IPS-18c (cell line): ENCODE data around the gene WNT7B.

Experiments used
- H3K4me3 ChIP-seq: 2 replicates; pipeline ENCODE4 v1.7.0; 2013; ENCODE audit warnings: low read depth, mild to moderate bottlenecking, low read length, moderate library complexity; ENCODE audit not compliant: insufficient read depth
- H3K9me3 ChIP-seq: one replicate; pipeline ENCODE4 v1.6.1; 2013; ENCODE audit warnings: mild to moderate bottlenecking, low read length, moderate library complexity; ENCODE audit not compliant: control insufficient read depth, insufficient read depth

Gene WNT7B

DNA sequence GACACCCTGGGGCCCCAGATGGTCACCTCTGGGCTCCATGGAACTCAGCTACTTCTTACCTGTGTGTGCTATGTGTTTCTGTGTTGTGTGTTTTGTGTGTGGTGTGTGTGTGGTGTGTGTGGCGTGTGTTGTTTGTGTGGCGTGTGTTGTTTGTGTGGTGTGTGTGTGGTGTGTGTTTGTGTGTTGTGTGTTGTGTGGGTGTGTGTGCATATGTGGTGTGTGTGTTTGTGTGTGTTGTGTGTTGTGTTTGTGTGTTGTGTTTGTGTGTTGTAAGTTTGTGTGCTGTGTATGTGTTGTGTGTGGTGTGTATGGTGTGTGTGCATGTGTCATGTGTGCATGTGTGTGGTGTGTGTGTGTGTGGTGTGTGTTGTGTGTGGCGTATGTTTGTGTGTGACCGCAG lies 3.8 kb upstream of the WNT7B start:
- Histone ChIP-seq H3K4me3 (no peak overlapping the region), H3K9me3 (no peaks in the 10 kb centered on the region)

DNA sequence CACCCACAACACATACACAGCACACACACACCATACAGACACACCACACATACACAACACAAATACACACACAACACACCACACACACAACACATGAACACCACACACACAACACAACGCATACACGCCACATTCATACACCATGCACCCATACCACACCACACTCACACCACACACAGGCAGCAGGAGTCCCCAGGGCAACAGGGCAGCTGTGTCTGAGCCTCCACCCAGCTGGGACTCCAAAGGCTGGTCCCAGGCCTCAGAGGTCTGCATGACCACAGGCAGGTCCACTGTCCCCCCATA lies 3.3 kb upstream of the WNT7B start:
- no peaks in the 10 kb centered on the region for H3K9me3 ChIP-seq
- no peak overlapping the region for H3K4me3 ChIP-seq

DNA sequence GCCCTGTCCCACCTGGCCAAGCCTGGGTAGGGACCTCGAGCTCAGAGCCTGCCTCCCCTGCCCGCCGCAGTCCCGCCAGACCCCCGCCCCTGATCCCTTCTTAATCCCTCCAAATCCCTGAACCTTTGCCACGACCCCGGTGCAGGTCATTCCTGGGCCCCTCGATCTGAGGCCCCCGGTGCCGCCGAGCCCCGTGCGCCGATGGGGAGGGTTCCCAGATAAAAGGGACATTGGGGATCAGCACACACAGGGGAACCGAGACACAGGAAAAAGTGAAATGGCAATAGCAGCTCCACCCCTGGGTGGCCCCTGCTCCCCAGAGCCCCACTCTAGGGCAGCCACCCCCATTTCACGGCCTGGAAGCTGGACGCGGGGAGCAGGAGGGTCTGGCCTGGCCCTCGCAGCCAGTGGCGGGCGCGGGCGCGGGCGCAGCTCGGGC lies 1.3 kb upstream of the WNT7B start:
- peak overlapping the region; percentile 57 for H3K4me3 ChIP-seq
- no peaks in the 10 kb centered on the region for H3K9me3 ChIP-seq

DNA sequence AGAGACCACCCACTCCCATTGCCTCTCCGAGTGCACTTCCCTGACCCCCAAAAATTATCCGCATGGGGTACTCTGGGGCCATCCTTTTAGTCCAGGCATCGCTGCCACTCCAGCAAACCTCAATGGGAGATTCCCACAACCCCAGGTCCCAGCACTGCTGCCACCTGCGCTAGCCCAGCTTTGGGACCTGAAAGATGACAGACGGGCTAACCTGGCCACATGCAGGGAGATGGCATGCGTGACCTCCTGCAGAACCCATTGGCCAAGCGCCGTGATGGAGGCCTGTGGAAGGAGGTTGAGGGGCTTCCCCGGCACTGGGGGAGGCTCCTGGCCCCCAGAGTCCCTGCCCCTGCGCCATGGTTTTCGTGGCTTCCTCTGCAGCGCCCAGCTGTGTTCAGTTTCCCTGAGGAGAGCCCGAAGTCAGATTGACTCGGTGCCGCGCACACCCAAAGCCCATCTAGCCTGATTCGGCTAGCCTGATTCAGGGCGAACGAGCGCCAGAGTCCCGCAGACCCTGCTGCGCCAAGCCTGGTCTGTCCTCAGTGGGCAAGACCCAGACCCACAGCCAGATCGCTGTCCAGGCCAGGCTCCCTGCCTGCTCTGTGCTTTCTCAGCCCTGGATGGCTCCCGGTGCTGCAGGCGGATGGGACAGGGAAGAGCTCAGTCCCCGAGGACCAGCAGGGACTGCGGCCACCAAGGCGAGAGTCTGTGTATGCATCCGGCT lies 751 bp upstream of the WNT7B start:
- Histone ChIP-seq H3K9me3 (peaks cover 2% of the 10 kb centered on the region), H3K4me3 (peak overlapping the region; percentile 38)

GRCh38 chr22:45976254-45977002 lies 534 bp downstream of the WNT7B start:
- peak overlapping the region; percentile 46 for H3K4me3 ChIP-seq
- H3K9me3 ChIP-seq: peaks cover 5% of the 10 kb centered on the region

DNA sequence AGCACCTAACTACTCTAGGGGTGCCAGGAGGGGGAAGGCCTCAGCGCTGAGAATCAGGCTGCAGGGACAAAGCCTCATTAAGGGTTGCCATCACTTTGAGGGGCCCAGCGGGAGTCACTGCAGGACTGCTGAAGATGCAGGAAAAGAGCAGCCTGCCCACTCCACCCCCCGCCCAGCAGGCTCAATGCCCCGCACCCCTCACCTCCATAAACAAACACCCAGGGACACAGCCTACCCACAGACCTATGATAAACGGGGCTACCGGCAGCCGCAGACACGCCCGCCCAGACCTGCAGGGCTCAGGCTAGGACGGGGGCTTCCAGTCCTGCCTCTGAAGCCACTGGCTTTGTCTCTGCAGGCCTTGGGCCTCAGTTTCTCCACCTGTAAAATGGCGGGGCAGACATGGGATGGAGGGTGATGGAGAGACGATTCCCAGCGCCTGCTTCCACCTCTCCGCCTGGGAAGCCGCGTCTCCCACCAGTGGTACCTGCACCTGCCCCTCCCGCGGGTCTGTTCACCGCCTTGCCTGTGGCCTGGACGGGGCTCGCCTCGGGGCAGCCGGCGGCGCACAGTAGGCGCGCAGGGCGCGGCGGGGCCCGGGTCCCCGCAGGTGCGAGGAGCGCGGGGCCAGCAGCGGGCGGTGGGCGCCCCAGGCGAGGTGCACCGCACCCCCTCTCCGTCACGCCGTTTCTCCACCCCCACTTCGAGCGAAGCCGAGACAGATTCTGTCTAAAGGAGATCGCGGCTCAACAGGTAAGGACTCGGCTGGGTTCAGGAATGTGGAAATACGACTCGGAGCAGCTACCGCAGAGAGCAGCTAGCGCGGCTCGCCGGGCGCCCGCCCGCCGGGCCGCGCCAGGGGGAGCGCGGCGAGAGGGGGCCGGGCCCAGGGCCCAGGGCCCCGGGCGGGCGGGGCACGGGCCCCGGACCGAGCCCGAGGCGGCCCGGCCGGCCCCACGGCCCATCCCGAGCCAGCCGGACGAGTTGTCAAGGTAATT lies 1.5 kb downstream of the WNT7B start:
- Histone ChIP-seq H3K4me3 (peak overlapping the region; percentile 15; the same call in 1 of the 2 replicates), H3K9me3 (peaks cover 5% of the 10 kb centered on the region)

GRCh38 chr22:45974498-45974897 lies 2.5 kb downstream of the WNT7B start:
- Histone ChIP-seq H3K4me3 (no peak overlapping the region), H3K9me3 (peaks cover 5% of the 10 kb centered on the region)

DNA sequence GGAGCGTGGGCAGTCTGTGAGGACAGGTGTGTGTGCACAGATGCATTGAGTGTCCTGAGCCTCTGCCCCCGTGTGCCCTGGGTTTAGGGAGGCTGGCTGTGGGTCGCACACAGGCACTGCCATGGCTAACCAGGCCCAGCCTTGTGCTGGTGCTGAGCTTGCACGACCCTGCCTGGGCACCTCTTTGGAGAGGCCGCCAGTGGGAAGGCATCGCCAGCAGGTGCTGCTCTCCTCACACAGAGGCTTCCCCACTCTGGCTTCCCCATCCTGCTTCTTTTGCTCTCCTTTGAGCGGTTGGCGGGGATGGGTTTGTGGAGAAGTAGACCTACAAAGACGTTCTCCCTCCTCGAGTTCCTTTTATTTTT lies 4.1 kb downstream of the WNT7B start:
- Histone ChIP-seq H3K4me3 (peak overlapping the region; percentile 31; the same call in 1 of the 2 replicates), H3K9me3 (peaks cover 5% of the 10 kb centered on the region)

DNA sequence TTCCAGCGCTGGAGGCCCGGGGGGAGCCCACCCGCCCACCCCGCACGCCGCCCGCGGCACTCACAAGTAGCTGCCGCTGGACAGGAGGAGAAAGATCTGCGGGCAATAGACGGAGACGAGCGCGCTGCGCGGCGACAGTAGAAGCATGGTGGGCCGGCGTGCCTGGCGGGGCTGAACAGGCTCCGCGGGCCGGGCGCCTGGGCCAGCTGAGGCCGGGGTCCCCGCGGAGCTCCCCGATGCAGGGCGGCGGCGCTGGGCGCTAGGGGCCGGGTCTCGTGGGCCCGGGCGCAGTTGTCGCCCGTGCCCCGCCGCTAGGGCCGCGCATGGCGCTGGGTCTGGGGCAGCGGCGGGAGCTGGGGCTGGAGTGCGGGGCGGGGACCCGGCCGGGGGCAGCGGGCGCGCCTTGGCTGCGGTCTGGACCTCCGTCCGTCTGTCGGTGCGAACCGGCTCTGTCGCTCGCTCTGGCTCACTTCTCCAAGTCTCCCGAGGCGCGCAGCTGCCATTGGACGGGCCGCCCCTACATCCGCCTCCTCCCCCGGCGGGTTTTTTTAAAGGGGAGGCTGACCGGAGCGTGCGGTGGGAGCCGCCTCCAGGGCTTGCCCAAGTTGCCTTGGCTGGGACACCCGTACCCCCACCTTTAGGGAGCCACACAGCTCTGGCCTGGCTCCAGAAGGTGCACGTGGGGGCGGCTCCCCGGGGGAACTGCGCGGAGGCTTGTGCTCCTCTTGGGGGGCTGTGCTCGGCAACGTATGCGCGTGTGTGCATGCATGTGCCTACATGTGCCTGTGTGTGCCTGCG lies 4.7 kb downstream of the WNT7B start:
- Histone ChIP-seq H3K4me3 (peak overlapping the region; percentile 31; the same call in 1 of the 2 replicates), H3K9me3 (peaks cover 5% of the 10 kb centered on the region)

GRCh38 chr22:45971408-45972028 lies 5.4 kb downstream of the WNT7B start:
- Histone ChIP-seq H3K4me3 (peak overlapping the region; percentile 36), H3K9me3 (peaks cover 5% of the 10 kb centered on the region)

DNA sequence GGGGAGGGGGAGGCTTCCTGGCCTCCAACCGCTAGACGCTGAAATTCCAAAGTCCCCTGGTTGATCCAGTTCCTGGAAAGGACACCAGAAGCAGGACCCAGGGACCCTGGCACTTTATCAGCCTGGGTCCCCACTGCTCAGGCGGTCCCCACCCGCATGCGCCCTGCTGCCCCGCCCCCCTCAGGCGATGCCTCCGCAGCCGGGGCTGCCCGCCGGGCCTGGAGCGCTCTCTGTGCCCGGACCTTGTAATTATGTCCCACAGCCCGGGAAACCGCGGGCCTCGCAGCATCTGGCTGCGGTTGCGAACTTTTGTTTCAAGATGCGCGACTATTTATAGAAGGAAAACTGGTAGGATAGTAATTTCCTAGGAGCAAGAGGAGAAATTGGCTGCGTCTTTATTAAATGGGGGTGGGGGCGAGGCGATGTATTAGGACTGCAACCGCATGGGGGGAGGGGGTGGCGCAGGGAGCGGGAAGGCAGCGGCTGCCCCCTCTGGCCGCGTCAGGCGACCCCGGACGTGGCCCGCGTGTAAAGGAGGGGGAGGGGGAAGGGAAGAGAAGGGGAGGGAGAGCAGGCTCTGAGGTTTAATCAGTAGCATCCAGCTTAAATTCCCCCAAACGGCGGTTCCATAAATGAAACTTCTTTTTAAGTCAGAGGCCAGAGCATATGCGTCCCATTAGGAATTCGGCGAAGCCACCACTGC lies 6.1 kb downstream of the WNT7B start:
- H3K4me3 ChIP-seq: peak overlapping the region; percentile 36
- peaks cover 5% of the 10 kb centered on the region for H3K9me3 ChIP-seq

DNA sequence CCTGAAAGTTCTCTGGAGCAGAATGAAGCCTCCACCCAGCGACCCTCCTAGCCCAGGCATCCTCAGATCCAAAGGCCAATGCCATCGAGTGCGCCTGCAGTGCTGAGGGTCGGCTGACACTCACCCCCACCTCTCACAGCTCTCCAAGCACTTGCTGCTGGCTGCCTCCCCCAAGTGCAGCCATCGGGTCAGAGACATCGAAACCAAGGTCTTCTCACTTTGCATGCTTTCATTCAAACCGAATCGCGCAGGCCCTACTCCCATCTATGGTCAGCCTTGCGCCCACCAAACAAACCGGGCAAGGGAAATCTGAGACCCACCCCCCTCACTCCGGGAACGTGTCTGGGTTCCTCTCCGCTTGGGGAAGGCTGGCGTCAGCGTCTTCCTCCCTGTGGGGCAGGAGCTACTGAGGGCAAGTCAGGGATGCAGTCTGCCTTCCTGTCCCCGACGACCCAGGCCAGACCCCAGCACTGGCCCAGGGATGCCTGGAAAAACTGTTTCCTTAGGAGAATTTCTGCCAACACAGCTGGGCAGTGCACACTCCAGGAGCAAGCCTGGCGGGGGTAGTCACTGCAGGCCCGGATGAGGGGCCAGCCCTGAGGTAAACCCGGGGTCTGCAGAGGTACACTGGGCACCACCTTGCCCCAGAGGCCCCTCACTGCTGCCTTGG lies 7.0 kb downstream of the WNT7B start:
- no peak overlapping the region for H3K4me3 ChIP-seq
- peaks cover 7% of the 10 kb centered on the region for H3K9me3 ChIP-seq

- H3K9me3 ChIP-seq: peaks cover 7% of the 10 kb centered on the region
- no peak overlapping the region for H3K4me3 ChIP-seq
Observed at GRCh38 chr22:45969414-45969799, 7.6 kb downstream of the WNT7B start.

DNA sequence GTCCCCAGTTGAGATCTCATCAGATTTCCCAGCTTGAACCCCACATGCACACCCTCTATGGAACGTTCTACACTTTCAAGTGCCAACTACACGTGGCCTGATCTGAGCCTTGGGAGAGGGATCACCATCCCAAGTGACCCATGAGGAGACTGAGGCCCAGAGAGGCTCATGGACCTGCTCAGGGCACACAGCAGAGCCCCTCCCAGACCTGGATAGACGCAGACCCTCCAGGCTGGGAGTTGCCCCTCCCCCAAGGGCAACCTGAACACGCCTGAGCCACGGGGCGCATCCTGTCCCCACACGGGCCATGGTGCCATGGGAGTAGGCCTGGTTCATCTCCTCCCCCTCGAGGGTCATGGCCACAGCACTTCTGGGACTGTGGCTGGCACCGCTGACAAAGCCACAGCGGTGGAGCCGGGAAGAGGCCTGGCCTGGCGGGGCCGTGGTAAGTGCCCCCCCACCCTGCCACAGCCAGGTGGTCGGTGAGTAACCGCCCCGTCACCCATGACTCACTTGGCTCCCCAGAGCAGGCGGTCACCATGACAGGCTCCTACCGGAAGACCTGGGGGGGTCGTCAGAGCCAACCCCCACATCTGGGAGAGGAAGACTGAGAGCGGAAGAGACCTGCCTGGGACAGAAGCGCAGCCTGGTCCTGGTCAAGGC lies 8.1 kb downstream of the WNT7B start:
- no peak overlapping the region for H3K4me3 ChIP-seq
- H3K9me3 ChIP-seq: peaks cover 7% of the 10 kb centered on the region

- Histone ChIP-seq H3K4me3 (no peak overlapping the region), H3K9me3 (peaks cover 7% of the 10 kb centered on the region)
Observed at GRCh38 chr22:45968003-45968650, 8.8 kb downstream of the WNT7B start.
